ENCODE data around the gene NCKIPSD. TPM values are rescaled to one million over a fixed set of nuclear protein-coding genes. Genes with fewer than 3 reads are reported as not detected.
A peak's percentile ranks its signal among the peaks of the same experiment; 100 is the strongest.

Gene NCKIPSD
- total RNA-seq, 4 donors from 2014 or later: 18.9 to 60.2 (median 39.9) TPM

- ATAC-seq (ENCODE audit: low FRiP score) (no peak), DNase-seq (ENCODE audit: low spot score) (no peak)
- TF ChIP-seq CTCF (IDR thresholded peaks at IDR 0.05): no peak
Measured at GRCh38 chr3:48678056-48678455, 7.7 kb downstream of the NCKIPSD start.

GRCh38 chr3:48674505-48674904 lies 11.2 kb downstream of the NCKIPSD start:
- no peak for TF ChIP-seq CTCF (IDR thresholded peaks at IDR 0.05)
- DNase-seq (ENCODE audit: low spot score): no peak
- no peak for ATAC-seq (ENCODE audit: low FRiP score)

GRCh38 chr3:48672522-48672921 lies 13.2 kb downstream of the NCKIPSD start:
- ATAC-seq (ENCODE audit: low FRiP score) (no peak), DNase-seq (ENCODE audit: low spot score) (no peak)
- no peak for TF ChIP-seq CTCF (IDR thresholded peaks at IDR 0.05)

- no peak for TF ChIP-seq CTCF (IDR thresholded peaks at IDR 0.05)
- ATAC-seq (ENCODE audit: low FRiP score) (no peak), DNase-seq (ENCODE audit: low spot score) (no peak)
Measured at GRCh38 chr3:48664929-48665328, 20.8 kb downstream of the NCKIPSD start.

GRCh38 chr3:48664313-48664644 lies 21.4 kb downstream of the NCKIPSD start:
- no peak for TF ChIP-seq CTCF (IDR thresholded peaks at IDR 0.05)
- ATAC-seq (ENCODE audit: low FRiP score) (no peak), DNase-seq (ENCODE audit: low spot score) (no peak)

GRCh38 chr3:48663489-48664312 lies 22.0 kb downstream of the NCKIPSD start:
- DNase-seq (ENCODE audit: low spot score): peak; percentile 85
- ATAC-seq (ENCODE audit: low FRiP score): peak; percentile 93
- TF ChIP-seq CTCF (IDR thresholded peaks at IDR 0.05): peak in 1 of 3 donors; percentile 53

Measured in omental fat pad (tissue), 4 donors.